SKM-1 (cell line): ENCODE data around the gene KCNN1.

Source experiments
- DNase-seq: peaks from one replicate; lab custom pipeline; 2025; ENCODE audit not compliant: unreplicated experiment; lab: John Stamatoyannopoulos, UW

The KCNN1 gene

GRCh38 chr19:17946965-17947784, 19.7 kb upstream of the KCNN1 start:
- DNase-seq, result no peak

GRCh38 chr19:17947815-17948513, 18.9 kb upstream of the KCNN1 start:
- peak; percentile 84 for DNase-seq

GRCh38 chr19:17948514-17948900, 18.4 kb upstream of the KCNN1 start:
- no peak for DNase-seq

- no peak for DNase-seq
Observed at GRCh38 chr19:17948931-17949930, 17.7 kb upstream of the KCNN1 start.

- DNase-seq, result no peak
Observed at GRCh38 chr19:17949956-17950309, 17.0 kb upstream of the KCNN1 start.

GRCh38 chr19:17950310-17951156, 16.4 kb upstream of the KCNN1 start:
- DNase-seq, result no peak

GRCh38 chr19:17951157-17951989, 15.5 kb upstream of the KCNN1 start:
- no peak for DNase-seq

- DNase-seq, result no peak
Observed at GRCh38 chr19:17951990-17952976, 14.6 kb upstream of the KCNN1 start.

GRCh38 chr19:17953316-17953801, 13.5 kb upstream of the KCNN1 start:
- DNase-seq, result no peak

GRCh38 chr19:17953869-17954268, 13.0 kb upstream of the KCNN1 start:
- no peak for DNase-seq

GRCh38 chr19:17954401-17954800, 12.5 kb upstream of the KCNN1 start:
- no peak for DNase-seq

GRCh38 chr19:17957149-17957849, 9.6 kb upstream of the KCNN1 start:
- no peak for DNase-seq

- DNase-seq, result no peak
Observed at GRCh38 chr19:17957885-17958284, 9.0 kb upstream of the KCNN1 start.

GRCh38 chr19:17963936-17964691, 2.8 kb upstream of the KCNN1 start:
- DNase-seq, result no peak

- no peak for DNase-seq
Observed at GRCh38 chr19:17965370-17966128, 1.4 kb upstream of the KCNN1 start.

GRCh38 chr19:17966129-17966483, 801 bp upstream of the KCNN1 start:
- DNase-seq, result no peak
